Esophagus squamous epithelium (tissue), 5 donors: ENCODE results near the gene VPS33A. TPM values are rescaled to one million over a fixed set of nuclear protein-coding genes. Genes with fewer than 3 reads are reported as not detected.

ENCODE experiments used
- DNase-seq: peaks from one replicate; lab custom pipeline; 2025; lab: John Stamatoyannopoulos, UW
- H3K27ac ChIP-seq, 4 donors: fragments of 200-600 bp; sonication (generic); one replicate each; pipeline ENCODE4 v1.5.1; 2016 to 2019; ENCODE audit warnings: mild to moderate bottlenecking in 1 of 4
- H3K27me3 ChIP-seq, 4 donors: fragments of 200-600 bp; sonication (generic); 1 replicate in 3 of 4; 2 replicates in 1 of 4; pipeline versions ENCODE4 v1.5.1 to v1.6.0; 2017 to 2021; ENCODE audit warnings: antibody characterized with exemption in 1 of 4
- H3K36me3 ChIP-seq, 3 donors: fragments of 200-600 bp; sonication (generic); one replicate each; pipeline ENCODE4 v1.5.1; 2016 to 2019
- H3K4me1 ChIP-seq, 3 donors: fragments of 200-600 bp; sonication (generic); one replicate each; pipeline ENCODE4 v1.5.1; 2017 to 2019
- H3K4me3 ChIP-seq, 4 donors: fragments of 200-600 bp; sonication (generic); 1 replicate in 3 of 4; 2 replicates in 1 of 4; pipeline ENCODE4 v1.5.1; 2016 to 2019; ENCODE audit warnings: mild to moderate bottlenecking in 2 of 4, moderate library complexity in 1 of 4
- H3K9me3 ChIP-seq, 3 donors: fragments of 200-600 bp; sonication (generic); one replicate each; pipeline ENCODE4 v1.5.1; 2016 to 2019
- CTCF ChIP-seq, 6 experiments: fragments of 450-650 bp in 4 of 6; fragments of 200-600 bp in 2 of 6; sonication (generic) in 2 of 6; IDR thresholded peaks; one replicate each; pipeline ENCODE4 v1.5.1; 2016 to 2019; ENCODE audit warnings: antibody characterized with exemption in 6 of 6, mild to moderate bottlenecking in 4 of 6, moderate library complexity in 4 of 6
- POLR2A ChIP-seq, 4 donors: fragments of 450-650 bp; IDR thresholded peaks; one replicate each; pipeline ENCODE4 v1.6.1; 2017; ENCODE audit warnings: antibody characterized with exemption in 4 of 4, mild to moderate bottlenecking in 4 of 4, moderate library complexity in 3 of 4
- WGBS, 2 donors: methylation state at CpG; one replicate each; pipeline ENCODE4 v1.1.5; 2018; 5-methylcytosine and 5-hydroxymethylcytosine counted together
- intact Hi-C: fragments of 100-400 bp; cut with DNase I; formaldehyde crosslinking; loops from one replicate; pipeline ENCODE4 v1.15.0; 2022
- total RNA-seq, 4 donors: library from RNA; depleted of rRNA; stranded (reverse); fragments of >200 nt; gene quantifications; one replicate each; pipeline ENCODE4 v1.1.0, GENCODE V29; 2016
- donor health status: DM: yes; HTN: yes; CAD: no.

Gene VPS33A
- total RNA-seq, 4 donors from 2014 or later = 11.5 to 16.7 (median 12.6) TPM

GRCh38 chr12:122215771-122216170 lies 50.5 kb downstream of the VPS33A start:
- Histone ChIP-seq H3K4me1 (no peaks in the 10 kb centered on the region), H3K4me3 (no peak overlapping the region), H3K27me3 (no peaks in the 10 kb centered on the region), H3K36me3 (peaks cover 4 to 100% (median 51%) of the 10 kb centered on the region in 3 donors), H3K9me3 (no peaks in the 10 kb centered on the region), H3K27ac (no peak overlapping the region)
- DNase-seq = no peak
- 76 to 78% methylated on average over 5 of the region's 5 CpGs for WGBS, 2 donors
- no peak for TF ChIP-seq CTCF (IDR thresholded peaks at IDR 0.05)
- no peak for TF ChIP-seq POLR2A (IDR thresholded peaks at IDR 0.05)
- intact Hi-C loops = no loop called here

- Histone ChIP-seq H3K9me3 (no peaks in the 10 kb centered on the region), H3K4me3 (no peak overlapping the region), H3K27ac (no peak overlapping the region), H3K36me3 (peaks cover 0 to 71% (median 26%) of the 10 kb centered on the region in 3 donors), H3K27me3 (peaks cover 0 to 29% (median 2%) of the 10 kb centered on the region in 4 donors), H3K4me1 (peaks cover 0 to 28% (median 9%) of the 10 kb centered on the region in 3 donors)
- no peak for DNase-seq
- intact Hi-C loops = no loop called here
- 82 to 88% methylated on average over 11 to 17 of the region's 18 CpGs for WGBS, 2 donors
- TF ChIP-seq POLR2A (IDR thresholded peaks at IDR 0.05) (no peak), CTCF (IDR thresholded peaks at IDR 0.05) (no peak)
These were observed 58.0 kb downstream of the VPS33A start for GRCh38 chr12:122208073-122208820.

- Histone ChIP-seq H3K9me3 (no peaks in the 10 kb centered on the region), H3K27ac (no peak overlapping the region), H3K27me3 (peaks cover 0 to 37% (median 2%) of the 10 kb centered on the region in 4 donors), H3K36me3 (peaks cover 0 to 62% (median 17%) of the 10 kb centered on the region in 3 donors), H3K4me1 (peaks cover 7 to 35% (median 14%) of the 10 kb centered on the region in 3 donors), H3K4me3 (no peak overlapping the region)
- intact Hi-C loops = no loop called here
- TF ChIP-seq CTCF (IDR thresholded peaks at IDR 0.05) (no peak), POLR2A (IDR thresholded peaks at IDR 0.05) (no peak)
- DNase-seq = no peak
- 80 to 87% methylated on average over 7 of the region's 8 CpGs for WGBS, 2 donors
These were observed 58.9 kb downstream of the VPS33A start for GRCh38 chr12:122207391-122207790.

- Histone ChIP-seq H3K4me3 (no peak overlapping the region), H3K9me3 (no peaks in the 10 kb centered on the region), H3K4me1 (peaks cover 7 to 35% (median 14%) of the 10 kb centered on the region in 3 donors), H3K27me3 (peaks cover 0 to 42% (median 2%) of the 10 kb centered on the region in 4 donors), H3K27ac (no peak overlapping the region), H3K36me3 (peaks cover 0 to 58% (median 13%) of the 10 kb centered on the region in 3 donors)
- 92% methylated on average over 2 of the region's 8 CpGs; no CpG with 5 or more reads in 1 of the 2 donors for whole genome bisulfite sequencing, 2 donors
- intact Hi-C loops = no loop called here
- no peak for TF ChIP-seq CTCF (IDR thresholded peaks at IDR 0.05)
- TF ChIP-seq POLR2A (IDR thresholded peaks at IDR 0.05) = no peak
- no peak for DNase-seq
These were observed 59.3 kb downstream of the VPS33A start for GRCh38 chr12:122206976-122207375.
